GM18951 (cell line): ENCODE results near the gene CCDC110.
"Not testable (repeated sequence)": the region's sequence is repeated elsewhere in the genome, so short reads cannot be mapped to it uniquely, and the experiment has no call there.

Experiments
- POLR2A ChIP-seq: IDR thresholded peaks from 4 replicates; pipeline ENCODE4 v1.6.1; 2011; ENCODE audit warnings: mild to moderate bottlenecking; ENCODE audit not compliant: insufficient read length, insufficient read depth; ENCODE audit errors: extremely low read depth
- in situ Hi-C: fragments of 300-500 bp; cut with MboI; formaldehyde crosslinking; loops from one replicate; pipeline ENCODE4 v1.12.0; 2022; ENCODE audit warnings: low sequenced_read_pairs, mixed read lengths, inconsistent platforms; ENCODE audit not compliant: unreplicated experiment

The CCDC110 gene

GRCh38 chr4:185471235-185472102 is at the start of gene CCDC110:
Gene CCDC110 (minus strand): TSS chr4:185471733. CDS start chr4:185471683, 50 bp downstream.
- in situ Hi-C loops, result loop anchor here (25.0 kb wide), 1 partner anchor 566 kb away; no protein-coding TSS in a partner anchor
- peak; percentile 41 for TF ChIP-seq POLR2A

GRCh38 chr4:185520119-185520518 is 48.6 kb upstream of the CCDC110 start:
- TF ChIP-seq POLR2A, result no peak
- in situ Hi-C loops, result no loop called here

- no peak for TF ChIP-seq POLR2A
- in situ Hi-C loops, result no loop called here
Measured at GRCh38 chr4:185518494-185518893, 47.0 kb upstream of the CCDC110 start.

GRCh38 chr4:185518069-185518468 is 46.5 kb upstream of the CCDC110 start:
- in situ Hi-C loops, result no loop called here
- no peak for TF ChIP-seq POLR2A

GRCh38 chr4:185515248-185515647 is 43.7 kb upstream of the CCDC110 start:
- no peak for TF ChIP-seq POLR2A
- in situ Hi-C loops, result no loop called here

- in situ Hi-C loops, result no loop called here
- no peak for TF ChIP-seq POLR2A
Measured at GRCh38 chr4:185514182-185514697, 42.7 kb upstream of the CCDC110 start.

- in situ Hi-C loops, result no loop called here
Measured at GRCh38 chr4:185513489-185514181, 42.1 kb upstream of the CCDC110 start.

GRCh38 chr4:185512516-185512915 is 41.0 kb upstream of the CCDC110 start:
- no peak for TF ChIP-seq POLR2A
- in situ Hi-C loops, result no loop called here

More at GRCh38 chr4:185513489-185514181, 42.1 kb upstream of the CCDC110 start:
- no peak for TF ChIP-seq POLR2A

GRCh38 chr4:185511243-185511642 is 39.7 kb upstream of the CCDC110 start:
- in situ Hi-C loops, result not testable (repeated sequence)

GRCh38 chr4:185510806-185511205 is 39.3 kb upstream of the CCDC110 start:
- in situ Hi-C loops, result no loop called here
- TF ChIP-seq POLR2A, result no peak

GRCh38 chr4:185508181-185508580 is 36.6 kb upstream of the CCDC110 start:
- TF ChIP-seq POLR2A, result no peak
- in situ Hi-C loops, result no loop called here

- in situ Hi-C loops, result no loop called here
- TF ChIP-seq POLR2A, result no peak
Measured at GRCh38 chr4:185506422-185506821, 34.9 kb upstream of the CCDC110 start.
